Activated CD4-positive, alpha-beta memory T cell treated with anti-CD3 and anti-CD28 coated beads for 36 hours (primary cell): ENCODE data around the gene CTNNA2. TPM values are rescaled to one million over a fixed set of nuclear protein-coding genes. Genes with fewer than 3 reads are reported as not detected.

ENCODE experiments used
- CTCF ChIA-PET: fragments of 350-600 bp; sonication (Branson Sonifier 250); formaldehyde crosslinking; loops from one replicate; lab custom pipeline; 2021; ENCODE audit warnings: antibody characterized with exemption, inconsistent platforms; lab: Charles Lee
- POLR2A ChIA-PET: fragments of 350-600 bp; sonication (Branson Sonifier 250); formaldehyde crosslinking; loops from one replicate; lab custom pipeline; 2021; ENCODE audit warnings: antibody characterized with exemption; lab: Charles Lee
- DNase-seq: peaks from one replicate; pipeline ENCODE4 v3.0.0-alpha.2; 2020
- H3K27ac Mint-ChIP-seq: one replicate; pipeline ENCODE4 v1.8.0; 2021; ENCODE audit warnings: mixed read lengths
- H3K27me3 Mint-ChIP-seq: one replicate; pipeline ENCODE4 v1.8.0; 2021; ENCODE audit warnings: mixed read lengths
- H3K36me3 Mint-ChIP-seq: one replicate; pipeline ENCODE4 v1.8.0; 2021; ENCODE audit warnings: mixed read lengths
- H3K4me1 Mint-ChIP-seq: one replicate; pipeline ENCODE4 v1.8.0; 2021; ENCODE audit warnings: low read depth, mixed read lengths
- H3K4me3 Mint-ChIP-seq: one replicate; pipeline ENCODE4 v1.8.0; 2021; ENCODE audit warnings: mild to moderate bottlenecking, mixed read lengths
- H3K9me3 Mint-ChIP-seq: one replicate; pipeline ENCODE4 v1.8.0; 2021; ENCODE audit warnings: mixed read lengths
- intact Hi-C: fragments of 100-400 bp; cut with micrococcal nuclease; formaldehyde crosslinking; loops from one replicate; pipeline ENCODE4 v1.15.1; 2023
- total RNA-seq, 2 experiments: library from RNA; stranded (reverse); gene quantifications; one replicate each; pipeline ENCODE4 v1.2.3, GENCODE V29; 2021

The CTNNA2 gene
- total RNA-seq, 2 experiments from 2014 or later: not detected

- Mint-ChIP-seq H3K4me3 (no peak overlapping the region), H3K36me3 (no peaks in the 10 kb centered on the region), H3K27ac (no peak overlapping the region), H3K27me3 (no peaks in the 10 kb centered on the region), H3K9me3 (no peaks in the 10 kb centered on the region), H3K4me1 (no peaks in the 10 kb centered on the region)
- ChIA-PET CTCF (no interaction called here), POLR2A (no interaction called here)
- no peak for DNase-seq
- intact Hi-C loops: no loop called here
Observed at GRCh38 chr2:80048296-80048695, 535.4 kb downstream of the CTNNA2 start.

GRCh38 chr2:80050246-80050645, 537.4 kb downstream of the CTNNA2 start:
- Mint-ChIP-seq H3K36me3 (no peaks in the 10 kb centered on the region), H3K4me1 (no peaks in the 10 kb centered on the region), H3K9me3 (no peaks in the 10 kb centered on the region), H3K27me3 (no peaks in the 10 kb centered on the region), H3K4me3 (no peak overlapping the region), H3K27ac (no peak overlapping the region)
- DNase-seq: no peak
- ChIA-PET POLR2A (no interaction called here), CTCF (no interaction called here)
- intact Hi-C loops: no loop called here

GRCh38 chr2:80053522-80054345, 540.9 kb downstream of the CTNNA2 start:
- H3K4me3 Mint-ChIP-seq: no peak overlapping the region
- H3K4me1 Mint-ChIP-seq: no peaks in the 10 kb centered on the region
- no peaks in the 10 kb centered on the region for H3K9me3 Mint-ChIP-seq
- no peaks in the 10 kb centered on the region for H3K36me3 Mint-ChIP-seq
- CTCF ChIA-PET: no interaction called here
- no peaks in the 10 kb centered on the region for H3K27me3 Mint-ChIP-seq
- intact Hi-C loops: no loop called here
- H3K27ac Mint-ChIP-seq: no peak overlapping the region
- DNase-seq: no peak
- POLR2A ChIA-PET: no interaction called here

GRCh38 chr2:80054346-80054675, 541.5 kb downstream of the CTNNA2 start:
- Mint-ChIP-seq H3K27ac (no peak overlapping the region), H3K27me3 (no peaks in the 10 kb centered on the region), H3K36me3 (no peaks in the 10 kb centered on the region), H3K9me3 (no peaks in the 10 kb centered on the region), H3K4me3 (no peak overlapping the region), H3K4me1 (no peaks in the 10 kb centered on the region)
- DNase-seq: no peak
- POLR2A ChIA-PET: no interaction called here
- intact Hi-C loops: no loop called here
- CTCF ChIA-PET: no interaction called here

GRCh38 chr2:80057956-80058355, 545.1 kb downstream of the CTNNA2 start:
- no peak for DNase-seq
- POLR2A ChIA-PET: no interaction called here
- Mint-ChIP-seq H3K4me3 (no peak overlapping the region), H3K9me3 (no peaks in the 10 kb centered on the region), H3K27me3 (no peaks in the 10 kb centered on the region), H3K27ac (no peak overlapping the region), H3K36me3 (no peaks in the 10 kb centered on the region), H3K4me1 (no peaks in the 10 kb centered on the region)
- CTCF ChIA-PET: no interaction called here
- intact Hi-C loops: no loop called here

- Mint-ChIP-seq H3K4me3 (no peak overlapping the region), H3K36me3 (no peaks in the 10 kb centered on the region), H3K9me3 (no peaks in the 10 kb centered on the region), H3K4me1 (no peaks in the 10 kb centered on the region), H3K27me3 (no peaks in the 10 kb centered on the region), H3K27ac (no peak overlapping the region)
- ChIA-PET POLR2A (no interaction called here), CTCF (no interaction called here)
- intact Hi-C loops: no loop called here
- DNase-seq: no peak
Observed at GRCh38 chr2:80058562-80058961, 545.7 kb downstream of the CTNNA2 start.

- DNase-seq: no peak
- intact Hi-C loops: no loop called here
- Mint-ChIP-seq H3K4me3 (no peak overlapping the region), H3K36me3 (no peaks in the 10 kb centered on the region), H3K9me3 (no peaks in the 10 kb centered on the region), H3K4me1 (no peaks in the 10 kb centered on the region), H3K27ac (no peak overlapping the region), H3K27me3 (no peaks in the 10 kb centered on the region)
- CTCF ChIA-PET: no interaction called here
- POLR2A ChIA-PET: no interaction called here
Observed at GRCh38 chr2:80059447-80059846, 546.6 kb downstream of the CTNNA2 start.

GRCh38 chr2:80061881-80062280, 549.0 kb downstream of the CTNNA2 start:
- DNase-seq: no peak
- H3K27me3 Mint-ChIP-seq: no peaks in the 10 kb centered on the region
- no peak overlapping the region for H3K4me3 Mint-ChIP-seq
- H3K36me3 Mint-ChIP-seq: no peaks in the 10 kb centered on the region
- no peaks in the 10 kb centered on the region for H3K4me1 Mint-ChIP-seq
- intact Hi-C loops: no loop called here
- no peak overlapping the region for H3K27ac Mint-ChIP-seq
- ChIA-PET POLR2A (no interaction called here), CTCF (no interaction called here)
- H3K9me3 Mint-ChIP-seq: no peaks in the 10 kb centered on the region

- Mint-ChIP-seq H3K4me1 (no peaks in the 10 kb centered on the region), H3K9me3 (no peaks in the 10 kb centered on the region), H3K27ac (no peak overlapping the region), H3K36me3 (no peaks in the 10 kb centered on the region), H3K27me3 (no peaks in the 10 kb centered on the region), H3K4me3 (no peak overlapping the region)
- ChIA-PET POLR2A (no interaction called here), CTCF (no interaction called here)
- intact Hi-C loops: no loop called here
- DNase-seq: no peak
Observed at GRCh38 chr2:80062298-80062697, 549.4 kb downstream of the CTNNA2 start.

GRCh38 chr2:80068038-80068731, 555.3 kb downstream of the CTNNA2 start:
- CTCF ChIA-PET: no interaction called here
- no peak overlapping the region for H3K27ac Mint-ChIP-seq
- intact Hi-C loops: no loop called here

GRCh38 chr2:80070587-80070986, 557.7 kb downstream of the CTNNA2 start:
- Mint-ChIP-seq H3K27ac (no peak overlapping the region), H3K36me3 (no peaks in the 10 kb centered on the region), H3K9me3 (no peaks in the 10 kb centered on the region), H3K4me1 (no peaks in the 10 kb centered on the region), H3K4me3 (no peak overlapping the region), H3K27me3 (peaks cover 1% of the 10 kb centered on the region)
- CTCF ChIA-PET: interaction anchor here (0.5 kb wide), 1 partner anchor 185 kb away, joined by 4 read pairs; no protein-coding TSS in a partner anchor
- no peak for DNase-seq
- intact Hi-C loops: loop anchor here (10.0 kb wide), 1 partner anchor 164 kb away; no protein-coding TSS in a partner anchor
- POLR2A ChIA-PET: no interaction called here

More at GRCh38 chr2:80068038-80068731, 555.3 kb downstream of the CTNNA2 start:
- no peaks in the 10 kb centered on the region for H3K4me1 Mint-ChIP-seq
- no peaks in the 10 kb centered on the region for H3K9me3 Mint-ChIP-seq
- H3K4me3 Mint-ChIP-seq: no peak overlapping the region
- H3K27me3 Mint-ChIP-seq: peaks cover 1% of the 10 kb centered on the region
- POLR2A ChIA-PET: no interaction called here
- DNase-seq: no peak
- no peaks in the 10 kb centered on the region for H3K36me3 Mint-ChIP-seq

GRCh38 chr2:80071941-80072340, 559.1 kb downstream of the CTNNA2 start:
- H3K4me3 Mint-ChIP-seq: no peak overlapping the region
- H3K4me1 Mint-ChIP-seq: no peaks in the 10 kb centered on the region
- ChIA-PET POLR2A (no interaction called here), CTCF (no interaction called here)
- no peaks in the 10 kb centered on the region for H3K9me3 Mint-ChIP-seq
- H3K27ac Mint-ChIP-seq: no peak overlapping the region
- intact Hi-C loops: loop anchor here (10.0 kb wide), 1 partner anchor 163 kb away; no protein-coding TSS in a partner anchor
- DNase-seq: no peak
- peaks cover 1% of the 10 kb centered on the region for H3K27me3 Mint-ChIP-seq
- no peaks in the 10 kb centered on the region for H3K36me3 Mint-ChIP-seq
